Measurements from ENCODE around the gene TIMM21.
A peak's percentile ranks its signal among the peaks of the same experiment; 100 is the strongest.

The TIMM21 gene

DNA sequence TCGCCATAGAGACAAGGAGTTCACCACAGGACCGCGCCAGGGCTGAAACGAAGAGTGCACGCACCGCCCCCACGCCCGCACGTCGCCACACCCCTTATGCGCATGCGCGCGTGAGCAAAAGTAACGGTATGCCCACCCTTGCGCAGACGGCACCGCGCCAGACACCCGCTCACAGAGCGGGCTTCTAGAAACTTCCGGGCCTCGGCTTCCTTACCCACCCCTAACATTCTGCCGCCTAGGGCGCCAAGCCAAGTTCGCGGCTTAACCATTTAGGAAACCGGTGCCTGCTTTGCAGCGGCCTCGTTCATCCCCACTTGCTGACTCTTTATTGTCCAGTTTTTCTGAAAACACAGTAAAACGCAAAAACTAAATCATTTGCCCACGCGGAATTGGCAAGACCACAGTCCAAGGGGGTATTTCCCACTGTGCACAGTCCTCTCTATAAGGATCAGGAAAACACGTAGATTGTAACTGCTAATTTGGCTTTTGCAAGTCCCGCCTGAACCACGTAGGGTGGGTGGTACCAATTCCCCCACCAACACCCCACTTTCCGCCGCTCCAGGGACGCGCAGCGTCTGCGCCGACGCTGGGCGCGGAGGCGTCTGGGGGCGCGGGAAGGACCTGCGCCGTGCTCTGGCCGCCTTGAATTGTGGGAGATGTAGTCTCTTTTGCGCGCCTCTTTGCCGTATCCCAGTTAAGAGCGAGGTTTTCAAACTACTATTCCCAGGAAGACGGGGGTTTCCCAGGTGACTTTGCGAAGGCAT lies at the start of gene TIMM21, which contains the start of gene FBXO15:
TIMM21 (plus strand) TSS at position 745 of the 764 bp plus-strand sequence. CDS start 286 bp downstream, outside the sequence.
FBXO15 (minus strand) TSS at position 56 of the 764 bp plus-strand sequence; CDS start at position 7, 49 bp downstream.
- peak; percentile 95 for DNase-seq

DNA sequence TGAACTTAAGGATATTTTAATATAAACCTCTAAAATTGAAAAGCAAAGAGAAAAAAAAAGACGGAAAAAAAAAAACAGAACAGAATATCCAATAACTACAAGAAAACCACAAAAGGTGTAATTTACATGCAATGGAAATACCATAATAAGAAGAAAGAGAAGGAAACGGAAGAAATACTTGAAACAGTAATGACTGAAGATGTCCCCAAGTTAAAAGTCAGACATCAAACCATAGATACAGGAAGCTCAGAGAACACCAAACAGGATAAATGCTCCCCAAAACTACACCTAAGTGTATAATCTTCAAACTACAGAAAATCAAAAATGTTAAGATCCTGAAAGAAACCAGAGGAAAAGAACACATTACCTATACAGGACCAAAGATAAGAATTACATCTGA lies 39.9 kb upstream of the TIMM21 start:
- no peak for DNase-seq

GRCh38 chr18:74110149-74110548 lies 38.2 kb upstream of the TIMM21 start:
- DNase-seq = no peak

GRCh38 chr18:74110976-74111375 lies 37.3 kb upstream of the TIMM21 start:
- DNase-seq = no peak

DNA sequence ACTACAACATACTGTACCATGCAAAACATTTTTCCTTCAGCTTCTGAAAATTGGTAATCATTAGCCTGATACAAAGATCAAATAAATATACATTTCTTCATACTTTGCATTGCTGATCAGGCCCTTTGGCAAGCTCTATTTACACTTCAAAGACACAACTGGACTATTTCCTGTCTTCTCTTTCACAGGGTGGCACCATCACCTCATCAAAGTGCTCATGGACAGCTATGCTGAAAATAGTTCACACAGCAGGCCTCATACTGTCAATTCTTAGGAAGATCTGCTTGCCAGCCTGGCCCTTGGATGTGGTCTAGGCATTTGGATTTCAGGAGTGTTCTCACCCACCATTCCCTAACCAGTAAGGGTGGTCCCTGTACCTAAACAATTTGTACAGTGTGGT lies 34.6 kb upstream of the TIMM21 start:
- no peak for DNase-seq

GRCh38 chr18:74114116-74114515 lies 34.2 kb upstream of the TIMM21 start:
- DNase-seq = no peak

GRCh38 chr18:74115046-74115445 lies 33.3 kb upstream of the TIMM21 start:
- no peak for DNase-seq

GRCh38 chr18:74116633-74117554 lies 31.4 kb upstream of the TIMM21 start:
- DNase-seq = peak; percentile 14

DNA sequence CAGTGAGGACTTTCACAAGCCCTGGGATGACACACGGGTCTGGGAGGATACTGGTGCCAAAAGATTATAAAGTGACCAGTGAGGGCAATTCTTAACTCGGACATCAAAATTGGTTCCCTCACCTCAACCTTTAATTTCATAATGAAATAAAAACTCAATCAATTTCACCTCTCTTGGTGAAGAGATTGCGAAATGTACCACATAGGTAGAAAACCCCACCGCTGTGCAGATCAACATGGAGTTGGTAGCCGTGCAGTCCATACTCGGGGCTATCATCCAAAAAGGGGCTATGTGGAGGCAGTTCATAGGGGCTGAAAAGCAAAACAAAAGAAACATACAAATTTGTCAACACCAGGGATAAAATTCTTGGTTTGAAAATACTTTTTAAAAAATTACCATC lies 25.1 kb upstream of the TIMM21 start:
- DNase-seq = no peak

- no peak for DNase-seq
Measured at GRCh38 chr18:74124642-74125041, 23.7 kb upstream of the TIMM21 start.

GRCh38 chr18:74126684-74127655 lies 21.4 kb upstream of the TIMM21 start:
- DNase-seq = peak; percentile 66

DNA sequence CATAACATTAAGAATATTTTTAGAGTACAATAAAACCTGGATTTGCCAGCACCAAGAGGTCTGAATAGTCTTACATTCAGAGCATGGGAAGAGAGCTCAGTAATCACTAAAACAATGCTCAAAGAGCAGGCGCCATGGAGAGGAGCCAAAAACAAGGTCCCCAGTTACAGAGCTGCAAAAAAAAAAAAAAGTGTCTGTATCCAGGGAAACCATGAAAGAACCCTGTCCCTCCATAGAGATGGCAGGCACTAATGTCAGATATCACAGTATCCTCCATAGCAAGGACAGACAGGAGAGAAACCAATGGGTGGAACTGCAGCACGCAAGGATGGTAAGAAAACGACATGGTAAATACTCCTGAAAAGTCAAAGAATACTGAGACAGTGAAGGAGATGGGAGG lies 20.2 kb upstream of the TIMM21 start:
- peak; percentile 52 for DNase-seq

DNA sequence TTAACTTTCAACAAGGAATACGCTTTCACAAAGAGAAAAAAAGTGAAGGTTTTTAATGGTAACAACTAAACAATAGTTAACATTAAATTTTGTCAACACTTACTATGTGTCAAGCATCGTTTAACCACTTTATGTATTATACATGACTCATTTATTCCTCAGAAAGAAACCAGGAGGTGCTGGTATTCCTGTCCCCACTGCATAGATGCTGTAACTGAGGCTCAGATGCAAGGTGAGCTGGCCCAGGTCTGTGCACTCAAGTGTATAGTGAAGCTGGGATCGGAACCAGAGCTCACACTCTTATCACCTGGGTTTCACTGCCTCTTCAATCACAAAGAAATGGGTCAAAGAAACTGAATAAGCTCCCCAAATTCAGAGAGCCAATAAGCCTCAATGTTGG lies 17.2 kb upstream of the TIMM21 start:
- DNase-seq = no peak

- no peak for DNase-seq
Measured at GRCh38 chr18:74132201-74132600, 16.1 kb upstream of the TIMM21 start.

- DNase-seq = no peak
Measured at GRCh38 chr18:74137920-74138538, 10.3 kb upstream of the TIMM21 start.

- DNase-seq = no peak
Measured at GRCh38 chr18:74139411-74139810, 8.9 kb upstream of the TIMM21 start.

DNA sequence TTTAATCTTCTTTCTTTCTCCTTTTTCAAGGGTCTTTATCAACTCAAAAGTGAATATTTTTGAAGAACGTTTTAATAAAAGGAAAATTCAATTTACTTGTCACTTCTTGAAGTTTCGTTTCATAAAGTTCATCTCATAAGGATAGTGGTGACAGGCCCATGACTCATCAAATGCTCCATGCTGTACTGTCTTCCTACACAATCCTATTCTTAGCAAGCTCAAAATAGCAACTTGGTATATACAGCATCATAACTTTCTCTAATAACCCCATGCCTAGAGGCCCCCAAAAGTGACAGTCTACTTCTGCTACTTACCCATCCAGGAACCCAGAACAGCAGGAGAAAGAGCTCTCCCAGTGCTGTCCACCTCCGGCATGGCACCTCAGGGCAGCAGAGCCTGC lies 8.4 kb upstream of the TIMM21 start:
- no peak for DNase-seq

GRCh38 chr18:74140582-74140981 lies 7.7 kb upstream of the TIMM21 start:
- no peak for DNase-seq

DNA sequence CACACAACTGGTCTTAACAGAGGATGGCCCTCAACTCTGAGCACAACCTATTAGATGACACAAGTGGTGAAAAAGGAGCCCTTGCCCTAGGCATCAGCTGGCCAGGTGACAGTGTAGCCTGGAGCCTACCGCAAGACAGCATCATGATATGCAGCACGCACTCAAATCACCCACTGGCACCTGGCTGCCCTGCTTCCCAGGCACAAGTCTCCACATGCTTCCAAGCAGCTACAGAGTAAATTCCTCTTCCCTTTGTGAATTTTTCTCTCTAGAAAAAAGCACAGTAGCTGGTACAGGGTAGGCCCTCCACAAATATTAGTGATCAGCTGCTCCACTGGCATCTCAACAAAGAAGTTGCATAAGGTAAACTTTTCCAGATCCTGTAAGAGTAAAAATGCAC lies 6.7 kb upstream of the TIMM21 start:
- DNase-seq = no peak

- no peak for DNase-seq
Measured at GRCh38 chr18:74142252-74142651, 6.1 kb upstream of the TIMM21 start.

DNA sequence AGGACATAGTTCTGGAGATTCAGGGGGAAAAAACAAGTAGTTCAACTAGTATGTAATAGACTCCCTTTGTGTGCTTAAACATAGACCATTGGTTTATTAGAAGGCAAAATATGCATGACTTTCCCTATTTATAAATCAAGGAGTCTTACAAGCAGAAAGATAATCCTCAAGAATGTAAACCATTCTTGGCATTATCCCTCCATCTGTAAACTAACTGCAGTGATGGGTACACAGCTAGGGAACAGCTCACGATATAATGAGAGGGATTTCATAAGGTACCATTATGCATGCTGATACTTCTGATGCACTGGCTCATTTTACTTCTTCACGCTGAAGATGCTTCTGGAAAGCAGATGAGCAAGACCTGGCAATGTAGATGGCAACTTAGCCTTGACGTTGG lies 1.6 kb upstream of the TIMM21 start:
- DNase-seq = no peak

GRCh38 chr18:74147491-74147778 lies 888 bp upstream of the TIMM21 start:
- no peak for DNase-seq
